Loucy (cell line): Measurements from ENCODE around the gene SCAF8.
A peak's percentile ranks its signal among the peaks of the same experiment; 100 is the strongest.

ENCODE experiments used
- H2AFZ ChIP-seq: fragments of 200-600 bp; sonication (generic); 2 replicates; pipeline ENCODE4 v1.6.0; 2016; ENCODE audit warnings: antibody characterized with exemption, mild to moderate bottlenecking, low read length, moderate library complexity
- H3F3A ChIP-seq: fragments of 200-600 bp; 2 replicates; pipeline ENCODE4 v1.6.0; 2016; ENCODE audit warnings: antibody characterized with exemption, low read depth, mild to moderate bottlenecking
- H3K27me3 ChIP-seq: fragments of 200-600 bp; sonication (generic); 2 replicates; pipeline ENCODE4 v1.6.1; 2014; ENCODE audit warnings: low read length, mild to moderate bottlenecking; ENCODE audit not compliant: insufficient read depth, poor library complexity, severe bottlenecking
- H3K36me3 ChIP-seq: fragments of 200-600 bp; sonication (generic); 2 replicates; pipeline ENCODE4 v1.6.1; 2016; ENCODE audit warnings: low read length; ENCODE audit not compliant: insufficient read depth
- H3K4me1 ChIP-seq: fragments of 200-600 bp; sonication (generic); 2 replicates; pipeline ENCODE4 v1.5.1; 2014; ENCODE audit warnings: low read length, mild to moderate bottlenecking; ENCODE audit not compliant: insufficient read depth, poor library complexity, severe bottlenecking
- H3K4me2 ChIP-seq: fragments of 200-600 bp; sonication (generic); 2 replicates; pipeline ENCODE4 v1.6.0; 2014; ENCODE audit warnings: antibody characterized with exemption, low read length, low read depth, mild to moderate bottlenecking; ENCODE audit not compliant: poor library complexity, severe bottlenecking
- H3K4me3 ChIP-seq: fragments of 200-600 bp; sonication (generic); 2 replicates; pipeline ENCODE4 v1.5.1; 2014; ENCODE audit warnings: low read length, mild to moderate bottlenecking, mixed read lengths; ENCODE audit not compliant: poor library complexity, severe bottlenecking
- H3K79me2 ChIP-seq: fragments of 200-600 bp; sonication (generic); 2 replicates; pipeline ENCODE4 v1.6.1; 2014; ENCODE audit warnings: low read length; ENCODE audit not compliant: insufficient read depth
- H3K9ac ChIP-seq: fragments of 200-600 bp; sonication (generic); 2 replicates; pipeline ENCODE4 v1.6.0; 2014; ENCODE audit warnings: mild to moderate bottlenecking, low read depth, low read length, moderate library complexity; ENCODE audit not compliant: poor library complexity, severe bottlenecking
- H3K9me2 ChIP-seq: fragments of 200-600 bp; sonication (generic); replicated peaks from 2 replicates; pipeline ENCODE4 v1.6.1; 2016; ENCODE audit warnings: low read depth, low read length, mixed read lengths
- H3K9me3 ChIP-seq: fragments of 200-600 bp; sonication (generic); 2 replicates; pipeline ENCODE4 v1.6.1; 2014; ENCODE audit warnings: mild to moderate bottlenecking, antibody characterized with exemption, low read length, low read depth; ENCODE audit not compliant: insufficient read depth
- H4K20me1 ChIP-seq: fragments of 200-600 bp; sonication (generic); 2 replicates; pipeline ENCODE4 v1.6.0; 2014; ENCODE audit warnings: antibody characterized with exemption, low read length, mild to moderate bottlenecking; ENCODE audit not compliant: insufficient read depth, poor library complexity, severe bottlenecking
- EZH2phosphoT487 ChIP-seq: fragments of 200-600 bp; IDR thresholded peaks from 2 replicates; pipeline ENCODE4 v1.6.1; 2018; ENCODE audit warnings: antibody characterized with exemption, mild to moderate bottlenecking, moderate library complexity, borderline replicate concordance
- TF ChIP-seq, protein P1 (sequence below): fragments of 200-600 bp; sonication (generic); conservative IDR thresholded peaks from 2 replicates; pipeline ENCODE4 v1.5.1; 2014; ENCODE audit warnings: mild to moderate bottlenecking, antibody characterized with exemption, low read length

SCAF8 gene

DNA sequence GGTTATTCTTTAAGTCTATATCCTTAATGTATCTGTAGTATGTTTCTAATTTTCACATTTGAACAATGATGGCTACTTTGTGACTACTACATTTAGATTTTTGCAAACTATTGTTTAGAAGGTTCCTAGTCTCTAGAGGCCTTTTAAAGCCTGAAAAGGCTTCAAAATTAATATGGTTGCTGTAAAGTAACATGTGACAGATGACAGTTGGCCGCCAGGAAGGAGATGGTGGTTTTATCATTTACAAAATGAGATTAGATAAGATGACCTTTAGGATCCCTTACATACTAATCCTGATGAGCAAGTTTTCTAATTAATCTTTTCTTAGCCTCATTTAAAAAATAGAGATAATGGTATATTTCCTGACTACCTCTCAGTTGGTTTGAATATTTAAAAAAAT, 18.8 kb downstream of the SCAF8 start:
- Histone ChIP-seq H3K4me2 (peak overlapping the region; percentile 56), H3K36me3 (peaks cover 6% of the 10 kb centered on the region; the same call in 1 of the 2 replicates), H3K9ac (no peak overlapping the region), H2AFZ (no peak overlapping the region), H3K27me3 (no peaks in the 10 kb centered on the region), H3K4me1 (peaks cover 29% of the 10 kb centered on the region), H3F3A (no peaks in the 10 kb centered on the region), H3K4me3 (no peak overlapping the region), H3K79me2 (peaks cover 100% of the 10 kb centered on the region), H4K20me1 (peaks cover 90% of the 10 kb centered on the region), H3K9me2 (no peaks in the 10 kb centered on the region), H3K9me3 (no peaks in the 10 kb centered on the region)
- no peak for TF ChIP-seq EZH2phosphoT487
- TF ChIP-seq, protein P1, sequence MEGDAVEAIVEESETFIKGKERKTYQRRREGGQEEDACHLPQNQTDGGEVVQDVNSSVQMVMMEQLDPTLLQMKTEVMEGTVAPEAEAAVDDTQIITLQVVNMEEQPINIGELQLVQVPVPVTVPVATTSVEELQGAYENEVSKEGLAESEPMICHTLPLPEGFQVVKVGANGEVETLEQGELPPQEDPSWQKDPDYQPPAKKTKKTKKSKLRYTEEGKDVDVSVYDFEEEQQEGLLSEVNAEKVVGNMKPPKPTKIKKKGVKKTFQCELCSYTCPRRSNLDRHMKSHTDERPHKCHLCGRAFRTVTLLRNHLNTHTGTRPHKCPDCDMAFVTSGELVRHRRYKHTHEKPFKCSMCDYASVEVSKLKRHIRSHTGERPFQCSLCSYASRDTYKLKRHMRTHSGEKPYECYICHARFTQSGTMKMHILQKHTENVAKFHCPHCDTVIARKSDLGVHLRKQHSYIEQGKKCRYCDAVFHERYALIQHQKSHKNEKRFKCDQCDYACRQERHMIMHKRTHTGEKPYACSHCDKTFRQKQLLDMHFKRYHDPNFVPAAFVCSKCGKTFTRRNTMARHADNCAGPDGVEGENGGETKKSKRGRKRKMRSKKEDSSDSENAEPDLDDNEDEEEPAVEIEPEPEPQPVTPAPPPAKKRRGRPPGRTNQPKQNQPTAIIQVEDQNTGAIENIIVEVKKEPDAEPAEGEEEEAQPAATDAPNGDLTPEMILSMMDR, result no peak

DNA sequence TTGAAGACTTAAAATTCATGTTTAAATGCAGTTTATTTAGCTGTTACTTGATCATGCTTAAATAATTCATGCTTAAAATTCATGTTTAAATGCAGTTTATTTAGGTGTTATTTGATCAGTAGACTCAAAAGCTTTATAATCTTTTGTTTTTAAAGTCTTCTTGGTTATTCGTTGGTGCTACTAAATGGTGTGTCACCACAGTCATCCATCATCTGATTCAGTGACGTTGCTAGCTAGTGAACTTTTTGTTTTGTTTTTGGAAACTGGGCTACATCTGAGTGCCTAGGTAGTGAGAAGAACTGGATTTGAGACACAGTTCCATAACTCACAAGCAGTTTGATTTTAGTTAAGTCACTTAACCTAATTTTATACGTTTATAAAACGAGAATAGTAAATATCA, 20.9 kb downstream of the SCAF8 start:
- no peak overlapping the region for H3K4me3 ChIP-seq
- H4K20me1 ChIP-seq, result peaks cover 88% of the 10 kb centered on the region
- no peak overlapping the region for H3K4me2 ChIP-seq
- H3K9me2 ChIP-seq, result no peaks in the 10 kb centered on the region
- no peaks in the 10 kb centered on the region for H3K9me3 ChIP-seq
- TF ChIP-seq, protein P1, result no peak
- TF ChIP-seq EZH2phosphoT487, result no peak
- no peak overlapping the region for H2AFZ ChIP-seq
- no peaks in the 10 kb centered on the region for H3F3A ChIP-seq
- H3K27me3 ChIP-seq, result no peaks in the 10 kb centered on the region
- H3K9ac ChIP-seq, result no peak overlapping the region
- peaks cover 18% of the 10 kb centered on the region for H3K4me1 ChIP-seq
- H3K36me3 ChIP-seq, result peaks cover 6% of the 10 kb centered on the region; the same call in 1 of the 2 replicates
- H3K79me2 ChIP-seq, result peaks cover 100% of the 10 kb centered on the region

DNA sequence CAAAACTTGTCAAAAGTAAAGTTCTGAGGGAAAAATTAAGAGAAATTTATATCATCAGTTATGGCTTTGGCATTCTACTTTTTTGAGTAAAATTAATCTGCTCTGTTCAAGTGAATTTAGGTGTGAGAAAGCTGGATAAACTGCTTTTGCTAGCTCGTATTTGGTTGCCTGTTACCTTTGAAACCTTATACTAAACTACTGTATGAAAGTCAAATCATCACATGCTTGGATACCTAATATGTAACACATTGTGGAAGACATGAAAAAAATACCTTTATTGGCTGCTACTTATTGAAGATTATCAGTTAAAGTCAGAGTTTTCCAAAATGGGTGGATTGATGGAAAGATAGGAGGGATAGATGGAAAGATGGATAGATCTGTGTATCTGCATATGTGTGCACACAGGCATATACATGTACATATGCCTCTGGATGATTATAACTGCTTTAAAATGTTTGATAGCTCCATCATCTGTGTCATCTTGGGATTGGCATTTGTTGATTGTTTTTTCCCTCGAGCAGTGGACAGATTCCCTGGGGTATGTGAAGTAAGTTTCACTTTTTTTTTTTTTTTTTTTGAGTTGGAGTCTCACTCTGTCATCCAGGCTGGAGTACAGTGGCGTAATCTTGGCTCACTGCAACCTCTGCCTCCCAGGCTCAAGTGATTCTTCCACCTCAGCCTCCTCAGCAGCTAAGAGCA, 24.3 kb downstream of the SCAF8 start:
- Histone ChIP-seq H3K36me3 (peaks cover 6% of the 10 kb centered on the region; the same call in 1 of the 2 replicates), H3K4me3 (no peak overlapping the region), H3K9ac (no peak overlapping the region), H3K4me2 (no peak overlapping the region), H2AFZ (no peak overlapping the region), H3K9me2 (no peaks in the 10 kb centered on the region), H3K79me2 (peaks cover 100% of the 10 kb centered on the region), H3K27me3 (no peaks in the 10 kb centered on the region), H3K9me3 (no peaks in the 10 kb centered on the region), H3F3A (no peaks in the 10 kb centered on the region), H3K4me1 (no peaks in the 10 kb centered on the region), H4K20me1 (peaks cover 85% of the 10 kb centered on the region)
- TF ChIP-seq, protein P1, result no peak
- no peak for TF ChIP-seq EZH2phosphoT487
